GM18526 (cell line): Measurements from ENCODE around the gene POU2F1.

Source experiments
- POLR2A ChIP-seq: IDR thresholded peaks from 3 replicates; pipeline ENCODE4 v1.6.1; 2011; ENCODE audit not compliant: insufficient read length; ENCODE audit errors: extremely low read depth

POU2F1 gene

GRCh38 chr1:167392200-167392696 is 171.6 kb downstream of the POU2F1 start:
- TF ChIP-seq POLR2A, result no peak

- no peak for TF ChIP-seq POLR2A
Measured at GRCh38 chr1:167400359-167400953, 179.8 kb downstream of the POU2F1 start.

DNA sequence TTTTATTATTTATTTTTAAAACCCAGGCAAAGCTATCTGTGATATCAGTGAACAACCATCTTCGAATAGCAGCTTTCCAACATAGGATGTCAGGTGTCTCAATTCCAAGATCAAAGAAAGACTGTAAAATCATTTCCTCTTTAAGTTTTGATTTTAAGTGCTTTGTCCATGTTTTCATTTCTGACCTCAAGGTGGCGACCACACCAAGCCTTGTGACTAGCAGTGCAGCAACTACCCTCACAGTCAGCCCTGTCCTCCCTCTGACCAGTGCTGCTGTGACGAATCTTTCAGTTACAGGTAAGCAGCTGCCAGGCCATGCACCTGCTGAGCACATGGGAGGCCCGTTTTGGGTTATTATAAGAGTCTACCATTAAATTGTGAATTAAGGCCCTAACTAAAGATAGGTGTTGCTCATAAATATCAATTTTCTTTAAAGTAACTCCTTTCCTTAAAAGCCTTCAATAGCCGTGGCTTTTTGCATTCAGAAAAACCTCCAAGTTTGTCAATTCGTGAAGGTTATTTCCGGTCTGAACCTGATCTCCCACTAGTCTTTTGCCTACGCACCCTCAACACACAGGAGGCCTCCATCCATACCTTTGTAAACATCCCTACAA is 180.7 kb downstream of the POU2F1 start:
- TF ChIP-seq POLR2A, result no peak

DNA sequence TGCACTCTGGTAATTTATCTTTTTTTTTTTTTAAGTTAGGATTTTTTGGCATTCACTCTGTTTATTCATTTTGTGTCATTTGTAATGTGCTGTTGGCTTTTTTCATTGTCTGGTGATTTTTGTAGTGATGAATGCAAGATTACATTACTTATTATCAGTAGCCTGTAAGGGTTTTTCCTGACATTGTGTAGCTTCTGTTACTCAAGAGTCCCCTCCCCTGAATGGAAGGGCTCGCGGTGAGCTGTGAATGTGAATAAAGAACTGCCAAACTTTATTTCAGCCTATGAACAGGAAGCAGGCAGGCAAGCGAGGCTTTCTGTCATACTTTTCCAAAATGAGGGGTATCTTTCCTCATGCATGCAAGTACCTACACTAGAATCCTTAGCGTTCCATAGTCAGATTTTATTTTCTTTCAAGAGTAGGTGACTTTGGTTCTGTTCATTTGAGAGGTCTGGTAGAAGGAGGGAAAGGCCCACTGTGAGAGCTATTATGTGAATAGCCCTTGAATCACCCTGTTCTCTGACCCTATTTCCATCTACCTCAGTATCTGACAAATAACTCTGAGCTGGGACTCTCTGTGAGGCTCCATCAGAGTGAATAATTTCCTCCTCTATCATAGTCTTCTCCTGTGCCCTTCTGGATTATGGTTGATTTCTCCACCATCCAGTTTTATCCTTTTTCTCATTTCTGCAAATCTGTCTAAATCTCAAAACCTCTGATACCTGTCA is 183.6 kb downstream of the POU2F1 start:
- TF ChIP-seq POLR2A, result no peak

DNA sequence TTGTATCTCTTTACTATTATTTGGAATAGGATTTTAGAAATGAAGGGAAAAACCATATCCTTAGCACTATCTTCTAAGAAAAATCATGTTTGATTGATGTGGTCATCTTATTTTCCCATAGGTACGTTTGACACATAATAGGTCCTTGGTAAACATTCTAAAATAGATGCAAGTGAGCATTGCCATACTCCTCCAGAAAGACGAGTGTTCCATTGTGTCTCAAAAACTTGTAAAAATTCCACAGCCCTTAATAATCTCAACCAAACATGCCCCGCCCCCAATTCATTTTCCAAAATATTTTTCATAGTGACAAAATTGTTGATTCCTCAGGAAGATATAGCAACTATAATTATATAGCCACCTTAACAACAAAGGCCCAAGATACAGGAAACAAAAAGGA is 184.2 kb downstream of the POU2F1 start:
- TF ChIP-seq POLR2A, result no peak

GRCh38 chr1:167408355-167408754 is 187.7 kb downstream of the POU2F1 start:
- no peak for TF ChIP-seq POLR2A

DNA sequence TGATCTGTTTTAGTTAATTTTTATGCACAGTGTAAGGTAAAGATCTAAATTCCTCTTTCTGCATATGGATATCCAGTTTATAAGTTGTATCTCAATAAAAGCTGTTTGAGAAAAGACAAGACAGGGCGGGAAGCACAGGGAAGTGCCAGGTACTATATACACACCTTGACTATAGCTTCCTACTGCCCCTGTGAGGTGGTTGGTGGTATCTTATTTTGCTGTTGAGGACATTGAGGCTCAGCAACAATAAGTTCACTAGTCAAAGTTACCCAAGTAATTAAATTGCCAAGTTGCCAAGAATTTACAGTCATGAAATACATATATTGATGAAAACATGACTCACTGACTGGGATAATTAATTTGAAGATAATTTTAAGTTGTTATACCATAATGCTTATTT is 188.5 kb downstream of the POU2F1 start:
- no peak for TF ChIP-seq POLR2A

DNA sequence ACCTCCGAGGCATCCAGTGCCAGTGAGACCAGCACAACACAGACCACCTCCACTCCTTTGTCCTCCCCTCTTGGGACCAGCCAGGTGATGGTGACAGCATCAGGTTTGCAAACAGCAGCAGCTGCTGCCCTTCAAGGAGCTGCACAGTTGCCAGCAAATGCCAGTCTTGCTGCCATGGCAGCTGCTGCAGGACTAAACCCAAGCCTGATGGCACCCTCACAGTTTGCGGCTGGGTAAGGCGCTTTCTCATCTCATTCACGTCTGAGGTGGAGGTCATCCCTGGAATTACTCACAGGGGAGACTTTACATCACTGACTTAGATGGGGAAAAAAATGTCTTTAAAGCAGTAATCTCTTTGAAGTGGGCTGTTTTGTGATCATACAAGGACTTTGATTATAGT is 191.4 kb downstream of the POU2F1 start:
- TF ChIP-seq POLR2A, result no peak

GRCh38 chr1:167412920-167413319 is 192.2 kb downstream of the POU2F1 start:
- no peak for TF ChIP-seq POLR2A

DNA sequence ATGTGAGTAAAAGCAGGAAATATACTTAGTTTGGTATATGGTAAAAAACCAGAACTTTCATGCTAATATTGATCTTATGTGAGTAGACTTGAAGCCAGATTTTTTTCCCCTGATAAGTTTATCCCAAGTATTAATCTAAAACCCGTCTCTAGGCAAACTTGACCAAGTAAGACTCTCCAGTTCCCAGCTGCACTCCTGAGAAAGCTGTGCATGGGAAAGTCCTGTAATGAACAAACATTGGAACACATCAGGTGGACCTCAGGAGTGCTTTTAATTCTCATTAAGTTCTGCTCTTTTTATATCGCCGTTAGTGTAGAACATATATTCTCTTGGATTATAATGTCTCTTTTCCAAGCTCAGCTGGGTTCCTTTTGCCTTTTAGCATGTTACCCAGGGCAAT is 192.6 kb downstream of the POU2F1 start:
- TF ChIP-seq POLR2A, result no peak

- no peak for TF ChIP-seq POLR2A
Measured at GRCh38 chr1:167416506-167416905, 195.8 kb downstream of the POU2F1 start.

DNA sequence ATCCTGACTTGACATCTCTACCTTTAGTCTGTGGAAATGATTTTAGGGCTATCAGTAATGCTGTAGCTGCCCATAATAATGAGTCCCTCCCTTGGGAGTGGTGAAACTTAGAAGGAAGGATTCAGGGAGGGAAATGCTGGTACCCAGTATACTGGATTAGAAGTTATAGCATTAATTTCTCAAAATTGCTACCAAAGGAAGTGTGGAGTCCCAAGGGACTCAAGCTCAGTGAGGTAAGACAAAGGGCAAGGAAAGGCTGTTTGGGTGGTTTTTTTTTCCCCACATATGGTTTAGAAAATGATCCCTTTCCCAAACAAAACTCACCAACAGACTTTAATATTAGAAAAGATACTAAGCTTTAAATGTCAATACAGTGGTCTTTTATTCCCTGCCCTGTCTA is 197.7 kb downstream of the POU2F1 start:
- no peak for TF ChIP-seq POLR2A

DNA sequence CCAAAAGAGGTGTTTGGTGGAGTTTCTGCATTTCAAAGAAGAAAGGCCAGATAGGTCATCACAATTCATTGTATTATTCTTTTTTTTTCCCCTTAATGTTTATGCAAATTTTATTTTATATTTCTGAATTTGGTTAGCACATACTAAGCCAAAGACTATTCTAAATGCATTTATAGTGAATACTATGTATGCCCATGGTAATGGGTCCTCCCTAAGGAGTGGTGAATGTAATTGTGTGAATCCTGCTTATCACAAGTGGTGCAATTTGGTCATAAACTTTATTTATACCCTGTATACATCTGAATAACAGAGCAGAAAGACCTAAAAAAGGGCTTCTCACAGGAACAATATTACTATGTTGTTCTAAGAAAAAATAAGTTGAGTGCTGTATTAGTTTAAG is 198.6 kb downstream of the POU2F1 start:
- TF ChIP-seq POLR2A, result no peak

DNA sequence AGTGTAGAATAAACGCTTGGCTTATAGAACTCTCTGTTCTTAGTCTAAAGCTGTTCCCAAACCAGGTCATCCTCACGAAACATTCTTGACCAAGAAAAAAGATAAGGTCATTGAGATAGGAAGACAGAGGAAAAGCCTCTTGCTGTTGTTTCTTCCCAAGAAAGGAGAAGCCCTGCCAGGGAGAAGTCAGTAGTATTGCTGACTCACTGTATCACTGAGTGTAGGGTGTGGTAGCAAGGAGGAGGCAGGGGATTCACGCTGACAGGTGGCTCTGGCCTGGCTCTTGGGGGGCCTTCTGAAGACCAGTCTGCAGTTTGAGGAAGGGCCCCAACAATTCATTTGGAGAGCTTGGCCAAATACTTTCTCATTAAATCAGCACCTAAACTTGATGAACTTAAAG is 199.8 kb downstream of the POU2F1 start:
- TF ChIP-seq POLR2A, result no peak

GRCh38 chr1:167423684-167424619 is 203.3 kb downstream of the POU2F1 start:
- no peak for TF ChIP-seq POLR2A

DNA sequence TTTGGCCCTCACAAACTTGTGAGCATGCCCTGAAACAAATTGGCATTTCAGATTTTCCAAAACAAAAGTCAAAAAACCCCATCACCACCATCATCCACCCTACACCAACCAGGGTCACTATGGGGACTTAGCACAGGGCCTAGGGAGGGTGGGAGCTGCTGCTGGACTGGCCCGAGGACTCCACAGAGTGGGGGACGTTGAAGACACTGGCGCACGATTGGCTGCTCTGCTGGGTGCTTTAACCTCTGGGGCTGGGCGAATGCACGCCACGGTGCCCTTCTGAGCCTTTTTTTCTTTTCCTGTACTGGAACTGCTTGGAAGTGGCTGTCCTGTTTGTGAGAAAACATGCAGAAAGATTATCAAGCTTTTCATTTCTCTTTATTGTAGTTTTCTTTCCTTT is 204.8 kb downstream of the POU2F1 start:
- no peak for TF ChIP-seq POLR2A

DNA sequence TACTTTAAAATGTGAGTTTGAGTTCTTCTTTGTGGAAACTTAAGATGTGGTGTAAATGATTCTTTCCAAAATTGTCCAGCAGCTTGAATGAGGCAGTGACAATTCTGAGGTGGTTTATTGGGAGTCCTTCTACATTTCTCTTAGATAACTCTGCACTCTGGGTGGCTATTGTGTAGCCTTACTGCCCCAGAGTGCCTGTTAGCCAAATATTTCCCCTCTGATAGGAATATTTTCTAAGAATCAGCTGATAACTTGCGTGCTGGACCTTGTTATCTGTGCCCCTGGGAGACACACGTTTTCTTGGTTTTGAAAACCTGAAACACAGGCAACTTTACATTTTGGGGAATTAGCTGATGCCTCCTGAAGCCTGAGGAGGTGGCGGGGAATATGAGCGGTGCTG is 206.0 kb downstream of the POU2F1 start:
- no peak for TF ChIP-seq POLR2A
